Testis (tissue), 2 donors: ENCODE measurements around the gene FRRS1L.

Source experiments
- POLR2A ChIP-seq: fragments of 450-650 bp; IDR thresholded peaks from one replicate; pipeline ENCODE4 v1.6.1; 2017; ENCODE audit warnings: antibody characterized with exemption, mild to moderate bottlenecking, moderate library complexity
- TF ChIP-seq, protein P1 (sequence below), 3 experiments: fragments of 450-650 bp in 2 of 3; fragments of 200-600 bp in 1 of 3; sonication (generic) in 1 of 3; IDR thresholded peaks; one replicate each; pipeline ENCODE4 v1.5.1; 2016 to 2019; ENCODE audit warnings: antibody characterized with exemption in 3 of 3, mild to moderate bottlenecking in 2 of 3, moderate library complexity in 1 of 3

DNA sequence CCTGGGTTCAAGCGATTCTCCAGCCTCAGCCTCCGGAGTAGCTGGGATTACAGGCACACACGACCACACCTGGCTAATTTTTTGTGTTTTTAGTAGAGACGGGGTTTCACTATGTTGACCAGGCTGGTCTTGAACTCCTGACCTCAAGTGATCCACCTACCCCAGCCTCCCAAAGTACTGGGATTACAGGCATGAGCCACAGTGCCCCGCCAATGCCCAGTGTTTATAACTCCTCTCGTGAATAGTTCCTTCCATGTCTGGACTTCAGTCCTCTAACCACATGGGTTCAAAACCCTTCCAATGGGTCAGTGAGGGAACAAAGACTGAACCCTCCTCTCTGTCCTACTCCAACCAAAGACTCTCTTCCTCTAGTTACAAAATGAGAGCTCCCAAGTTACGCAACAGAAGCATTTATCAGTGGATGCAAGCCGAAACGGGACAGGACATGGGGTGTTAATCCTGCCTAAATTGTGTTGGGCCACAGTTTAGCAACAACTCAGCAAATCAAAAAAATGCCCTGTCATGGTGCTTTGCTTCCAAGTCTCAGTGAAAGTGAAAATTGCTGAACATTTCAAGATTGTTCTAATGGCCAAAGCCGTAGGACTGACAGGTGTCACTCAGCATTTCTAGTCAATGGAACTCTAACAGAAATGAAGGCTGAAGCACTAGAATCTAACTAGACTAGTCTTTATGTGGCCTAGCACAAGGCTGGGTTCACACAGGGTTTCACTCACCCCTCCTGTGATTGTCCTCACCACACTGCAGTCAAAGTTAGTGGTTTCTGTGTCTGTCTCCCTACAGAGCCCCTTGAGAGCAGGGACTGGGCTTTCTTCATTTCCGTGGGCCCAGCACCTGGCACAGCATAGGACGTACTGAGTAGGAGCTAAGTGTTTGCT is 44.1 kb downstream of the FRRS1L start:
- TF ChIP-seq, protein P1, sequence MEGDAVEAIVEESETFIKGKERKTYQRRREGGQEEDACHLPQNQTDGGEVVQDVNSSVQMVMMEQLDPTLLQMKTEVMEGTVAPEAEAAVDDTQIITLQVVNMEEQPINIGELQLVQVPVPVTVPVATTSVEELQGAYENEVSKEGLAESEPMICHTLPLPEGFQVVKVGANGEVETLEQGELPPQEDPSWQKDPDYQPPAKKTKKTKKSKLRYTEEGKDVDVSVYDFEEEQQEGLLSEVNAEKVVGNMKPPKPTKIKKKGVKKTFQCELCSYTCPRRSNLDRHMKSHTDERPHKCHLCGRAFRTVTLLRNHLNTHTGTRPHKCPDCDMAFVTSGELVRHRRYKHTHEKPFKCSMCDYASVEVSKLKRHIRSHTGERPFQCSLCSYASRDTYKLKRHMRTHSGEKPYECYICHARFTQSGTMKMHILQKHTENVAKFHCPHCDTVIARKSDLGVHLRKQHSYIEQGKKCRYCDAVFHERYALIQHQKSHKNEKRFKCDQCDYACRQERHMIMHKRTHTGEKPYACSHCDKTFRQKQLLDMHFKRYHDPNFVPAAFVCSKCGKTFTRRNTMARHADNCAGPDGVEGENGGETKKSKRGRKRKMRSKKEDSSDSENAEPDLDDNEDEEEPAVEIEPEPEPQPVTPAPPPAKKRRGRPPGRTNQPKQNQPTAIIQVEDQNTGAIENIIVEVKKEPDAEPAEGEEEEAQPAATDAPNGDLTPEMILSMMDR (IDR thresholded peaks at IDR 0.05) = no peak
- TF ChIP-seq POLR2A = no peak
